Epithelial cell of esophagus (primary cell): ENCODE results near the gene ATXN10.

Source experiments
- DNase-seq: peaks from one replicate; pipeline ENCODE4 v3.0.0; 2010; ENCODE audit warnings: low read depth
- H3K4me3 ChIP-seq: 2 replicates; pipeline ENCODE4 v1.5.1; 2011; ENCODE audit warnings: mild to moderate bottlenecking, low read length, control low read depth
- CTCF ChIP-seq: IDR thresholded peaks from 2 replicates; pipeline ENCODE4 v1.5.1; 2011; ENCODE audit warnings: low read depth, mild to moderate bottlenecking, low read length, control low read depth, inconsistent platforms; ENCODE audit not compliant: insufficient read depth; ENCODE audit errors: missing control alignments

Gene ATXN10

DNA sequence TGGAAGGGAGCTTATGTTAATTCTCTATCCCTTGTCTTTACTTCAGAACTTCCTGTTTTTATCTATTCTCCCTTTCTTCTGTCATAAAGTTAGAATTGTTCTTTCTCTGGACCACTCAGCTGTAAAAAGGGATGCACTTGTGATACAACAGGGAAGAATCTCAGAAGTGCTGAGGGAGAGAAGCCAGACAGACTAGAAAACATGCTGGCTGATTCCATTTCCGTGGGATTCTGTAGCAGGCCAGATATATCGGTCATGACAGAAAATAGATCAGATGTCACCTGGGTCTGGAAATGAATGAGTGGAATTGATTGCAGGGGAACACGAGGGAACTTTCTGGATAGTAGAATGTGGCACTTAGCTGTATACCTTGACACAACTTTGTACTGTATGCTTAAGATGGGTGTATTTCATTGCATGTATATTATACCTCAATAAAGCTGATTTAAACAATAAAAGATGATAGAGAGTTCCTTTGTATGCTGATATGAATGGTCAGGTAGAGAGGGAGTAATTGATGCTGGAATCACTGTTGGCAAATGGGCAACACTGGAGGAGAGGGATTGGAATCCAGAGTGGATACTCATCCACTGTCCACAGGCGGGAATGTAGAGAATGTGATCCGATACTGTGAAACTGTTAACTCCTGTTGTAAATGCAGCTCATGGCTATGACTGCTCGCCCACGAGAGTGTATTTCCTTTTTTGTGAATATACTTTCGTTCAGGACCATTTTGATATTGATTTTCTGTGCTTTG lies 59.6 kb downstream of the ATXN10 start:
- TF ChIP-seq CTCF, result no peak
- peak; percentile 4 for DNase-seq
- H3K4me3 ChIP-seq, result no peak overlapping the region

GRCh38 chr22:45731798-45732495 lies 60.3 kb downstream of the ATXN10 start:
- H3K4me3 ChIP-seq, result no peak overlapping the region
- peak; percentile 48 for DNase-seq
- peak; percentile 41 for TF ChIP-seq CTCF

DNA sequence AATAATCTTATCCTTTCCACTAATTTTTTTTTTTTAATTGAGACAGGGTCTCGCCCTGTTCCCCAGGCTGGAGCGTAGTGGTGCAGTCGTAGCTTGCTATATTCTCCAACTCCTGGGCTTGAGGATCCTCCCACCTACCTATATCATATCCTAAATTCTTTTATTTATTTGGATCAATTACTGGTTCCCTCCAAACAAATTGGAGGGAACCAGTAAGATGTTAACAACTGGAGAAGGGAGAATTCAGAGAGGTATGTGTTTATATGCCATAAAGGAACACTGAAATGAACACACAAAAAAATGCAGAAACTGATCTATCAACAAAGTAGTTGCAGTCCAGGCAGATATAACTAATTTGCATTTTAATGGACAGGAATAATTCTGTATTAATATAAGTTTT lies 63.6 kb downstream of the ATXN10 start:
- no peak for TF ChIP-seq CTCF
- no peak overlapping the region for H3K4me3 ChIP-seq
- DNase-seq, result no peak

DNA sequence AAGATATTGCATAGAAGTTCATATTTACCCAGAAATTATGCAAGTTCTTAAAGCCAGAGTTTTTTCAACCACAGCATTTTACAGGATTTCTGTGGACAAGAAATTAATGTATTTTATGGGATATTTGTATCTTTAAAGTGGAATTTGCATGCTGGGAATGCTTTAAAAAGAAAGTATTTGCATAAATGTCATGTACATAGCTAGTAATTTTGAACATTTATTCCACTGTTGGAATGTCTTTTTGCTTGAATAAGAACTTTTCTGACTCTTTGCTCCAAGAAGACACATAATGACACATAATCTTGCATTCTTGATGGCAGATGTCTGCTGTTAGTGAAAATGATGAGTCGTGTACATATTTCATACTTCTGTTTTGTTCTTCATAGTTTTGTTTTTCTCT lies 66.6 kb downstream of the ATXN10 start:
- DNase-seq, result peak; percentile 15
- no peak for TF ChIP-seq CTCF
- H3K4me3 ChIP-seq, result no peak overlapping the region

DNA sequence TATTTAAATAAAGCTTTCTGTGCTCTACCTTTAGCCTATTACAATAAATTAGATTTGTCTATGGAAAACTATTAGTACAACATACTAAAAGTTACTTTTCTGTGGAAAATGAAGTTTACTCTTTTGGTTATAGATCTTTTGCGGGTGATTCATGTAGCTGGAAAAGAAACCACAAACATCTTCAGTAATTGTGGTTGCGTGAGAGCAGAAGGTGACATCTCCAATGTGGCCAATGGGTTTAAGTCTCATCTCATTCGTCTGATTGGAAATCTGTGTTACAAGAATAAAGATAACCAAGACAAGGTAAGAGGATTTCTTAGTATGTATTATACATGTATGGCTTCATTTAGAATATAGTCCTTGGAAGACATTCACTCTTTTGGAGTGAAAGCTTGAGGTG lies 68.6 kb downstream of the ATXN10 start:
- DNase-seq, result no peak
- TF ChIP-seq CTCF, result no peak
- H3K4me3 ChIP-seq, result no peak overlapping the region

DNA sequence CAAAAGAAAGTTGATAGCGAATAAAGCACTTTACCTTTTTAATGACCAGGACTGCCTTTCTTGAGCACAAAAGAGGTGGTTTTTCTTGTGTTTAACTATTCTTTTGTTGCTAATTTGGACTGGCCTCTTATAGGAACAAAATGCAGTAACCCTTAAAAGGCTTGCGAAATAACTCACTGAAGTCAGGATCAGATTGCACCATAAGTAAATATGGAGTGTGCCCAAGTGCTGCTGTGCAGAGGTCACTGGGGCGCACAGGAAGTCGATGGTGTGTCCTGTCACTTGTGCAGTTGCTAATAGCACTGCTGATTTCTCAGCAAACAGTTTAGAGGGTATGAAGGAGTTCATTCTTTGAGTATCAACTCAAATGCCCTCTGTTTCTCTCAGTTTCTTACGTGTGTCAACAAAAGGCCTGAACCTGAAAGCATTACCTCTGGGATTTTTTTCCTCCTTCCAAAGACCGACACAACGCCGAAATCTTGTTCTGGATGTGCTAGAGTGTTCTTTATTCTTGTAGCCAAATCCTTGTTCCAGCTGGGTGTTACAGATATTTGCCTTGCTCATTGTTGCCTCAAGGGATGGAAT lies 71.3 kb downstream of the ATXN10 start:
- H3K4me3 ChIP-seq, result no peak overlapping the region
- no peak for TF ChIP-seq CTCF
- DNase-seq, result peak; percentile 69
